HG02938 (cell line): ENCODE results near the gene VAX1.

Experiments
- ATAC-seq: cut with Tn5 transposase; IDR thresholded peaks from one replicate; pipeline ENCODE4 v1.9.1; 2021; ENCODE audit warnings: mild to moderate bottlenecking, moderate library complexity; ENCODE audit not compliant: unreplicated experiment

VAX1 gene

GRCh38 chr10:117164592-117165537, 26.8 kb upstream of the VAX1 start:
- no peak for ATAC-seq

GRCh38 chr10:117163954-117164548, 26.0 kb upstream of the VAX1 start:
- no peak for ATAC-seq

GRCh38 chr10:117163061-117163953, 25.2 kb upstream of the VAX1 start:
- no peak for ATAC-seq

GRCh38 chr10:117162093-117163060, 24.3 kb upstream of the VAX1 start:
- ATAC-seq = no peak

- ATAC-seq = no peak
Observed at GRCh38 chr10:117161386-117162033, 23.4 kb upstream of the VAX1 start.

- no peak for ATAC-seq
Observed at GRCh38 chr10:117160567-117160966, 22.5 kb upstream of the VAX1 start.

- ATAC-seq = no peak
Observed at GRCh38 chr10:117159390-117159789, 21.3 kb upstream of the VAX1 start.

GRCh38 chr10:117158297-117158696, 20.2 kb upstream of the VAX1 start:
- ATAC-seq = no peak

- no peak for ATAC-seq
Observed at GRCh38 chr10:117152668-117153067, 14.6 kb upstream of the VAX1 start.

- ATAC-seq = no peak
Observed at GRCh38 chr10:117148284-117148683, 10.2 kb upstream of the VAX1 start.

GRCh38 chr10:117145019-117145418, 6.9 kb upstream of the VAX1 start:
- no peak for ATAC-seq

- no peak for ATAC-seq
Observed at GRCh38 chr10:117143103-117143823, 5.2 kb upstream of the VAX1 start.

GRCh38 chr10:117140525-117140902, 2.4 kb upstream of the VAX1 start:
- no peak for ATAC-seq

- no peak for ATAC-seq
Observed at GRCh38 chr10:117139581-117140524, 1.8 kb upstream of the VAX1 start.

GRCh38 chr10:117138838-117139580, 939 bp upstream of the VAX1 start:
- ATAC-seq = no peak

GRCh38 chr10:117137031-117137910, 799 bp downstream of the VAX1 start:
- no peak for ATAC-seq
